Measurements from ENCODE around the gene IMMP2L. TPM values are rescaled to one million over a fixed set of nuclear protein-coding genes. Genes with fewer than 3 reads are reported as not detected.

IMMP2L gene
- total and polyA plus RNA-seq, 2 of the 8 experiments (the other 6 are each of a cell fraction or from before 2014, with no cell fraction given): 2.3 to 10.1 TPM

GRCh38 chr7:110914263-110914662 lies 648.0 kb downstream of the IMMP2L start (continued):
- TF ChIP-seq CHD7 (IDR thresholded peaks at IDR 0.05; ENCODE audit: insufficient replicate concordance, low read length): no peak

All from H1 (cell line).